GM23338 (cell line): Measurements from ENCODE around the gene LGALS7.

Experiments used
- CTCF ChIP-seq, 2 experiments: fragments of 200-600 bp in 1 of 2; sonication (generic) in 1 of 2; conservative IDR thresholded peaks; 2 replicates each; pipeline versions ENCODE4 v1.5.1 to v1.6.1; 2016 to 2017; ENCODE audit warnings: antibody characterized with exemption in 2 of 2, low read depth in 2 of 2, mild to moderate bottlenecking in 2 of 2, moderate library complexity in 1 of 2
- POLR2AphosphoS5 ChIP-seq: IDR thresholded peaks from 2 replicates; pipeline ENCODE4 v1.6.1; 2016; ENCODE audit warnings: antibody characterized with exemption, low read depth

- no peak for TF ChIP-seq CTCF (conservative IDR thresholded peaks at IDR 0.05; ENCODE audit: low read depth in 2 of 2)
- TF ChIP-seq POLR2AphosphoS5, result no peak
Measured at GRCh38 chr19:38765214-38765613, 8.1 kb downstream of the LGALS7 start.
